HCT116 (cell line): ENCODE results near the gene MADD. TPM values are rescaled to one million over a fixed set of nuclear protein-coding genes. Genes with fewer than 3 reads are reported as not detected.
A peak's percentile ranks its signal among the peaks of the same experiment; 100 is the strongest.

Experiments used
- ATAC-seq: fragments of 200-7000 bp; cut with Tn5 transposase; 2 replicates; pipeline ENCODE4 v1.9.1; 2020; ENCODE audit warnings: mild to moderate bottlenecking, moderate library complexity
- BruUV-seq: library from RNA; stranded (reverse); fragments of 400-500 nt; replicated peaks from 2 replicates; lab custom pipeline; 2021; lab: Mats Ljungman, UMichigan
- CTCF ChIA-PET: fragments of 300-600 bp; sonication (Branson Sonifier 250); formaldehyde crosslinking; loops from one replicate; lab custom pipeline; 2021; ENCODE audit warnings: antibody characterized with exemption; lab: Charles Lee
- POLR2A ChIA-PET: fragments of 300-600, 350-600 bp; sonication (Branson Sonifier 250); formaldehyde crosslinking; loops from one replicate; lab custom pipeline; 2021; ENCODE audit warnings: antibody characterized with exemption; lab: Charles Lee
- RAD21 ChIA-PET, 2 experiments: fragments of 300-600 bp; sonication (Branson Sonifier 250); formaldehyde crosslinking; loops; one replicate each; lab custom pipeline; 2023; ENCODE audit warnings: low total read pairs in 2 of 2; ENCODE audit not compliant: uncharacterized antibody in 2 of 2, unreplicated experiment in 2 of 2, low non-redundant PET in 1 of 2; lab: Charles Lee
- DNase-seq: peaks from one replicate; pipeline ENCODE4 v3.0.0-alpha.2; 2010; ENCODE audit warnings: low read depth, low spot score
- H2AFZ ChIP-seq: fragments of 200-600 bp; shearing (Covaris generic), sonication (generic); 2 replicates; pipeline ENCODE4 v1.6.1; 2017; ENCODE audit warnings: low read depth, mixed run types, mixed read lengths, antibody characterized with exemption, low read length; ENCODE audit not compliant: poor library complexity, severe bottlenecking
- H3K27ac ChIP-seq: 2 replicates; pipeline ENCODE4 v1.5.1; 2012; ENCODE audit warnings: low read depth, low read length
- H3K27me3 ChIP-seq: fragments of 200-600 bp; sonication (generic); 2 replicates; pipeline ENCODE4 v1.6.1; 2016; ENCODE audit warnings: mixed run types, low read length, mixed read lengths; ENCODE audit not compliant: insufficient read depth
- H3K36me3 ChIP-seq, 2 experiments: fragments of 200-500 bp in 1 of 2; fragments of 200-600 bp in 1 of 2; sonication (Bioruptor generic) in 1 of 2; sonication (generic) in 1 of 2; 2 replicates each; pipeline versions ENCODE4 v1.5.1 to v1.6.1; 2014 to 2016; ENCODE audit warnings: low read length in 2 of 2, inconsistent platforms in 1 of 2, mixed read lengths in 1 of 2, mixed run types in 1 of 2; ENCODE audit not compliant: insufficient read depth in 2 of 2, control insufficient read depth in 1 of 2
- H3K4me1 ChIP-seq, 2 experiments: fragments of 200-600 bp in 1 of 2; sonication (generic) in 1 of 2; 2 replicates each; pipeline versions ENCODE4 v1.5.1 to v1.6.1; 2012 to 2017; ENCODE audit warnings: low read length in 2 of 2, inconsistent platforms in 1 of 2, mild to moderate bottlenecking in 1 of 2, mixed read lengths in 1 of 2, mixed run types in 1 of 2, moderate library complexity in 1 of 2; ENCODE audit not compliant: insufficient read depth in 2 of 2, control insufficient read depth in 1 of 2
- H3K4me2 ChIP-seq: fragments of 200-600 bp; sonication (generic); 2 replicates; pipeline ENCODE4 v1.6.1; 2017; ENCODE audit warnings: mixed run types, low read length, mixed read lengths
- H3K4me3 ChIP-seq, 2 experiments: fragments of 200-600 bp in 1 of 2; sonication (generic) in 1 of 2; replicated peaks in 1 of 2; 2 replicates each; pipeline ENCODE4 v1.5.1; 2011 to 2016; ENCODE audit warnings: low read length in 2 of 2, control low read depth in 1 of 2, low read depth in 1 of 2, mild to moderate bottlenecking in 1 of 2, mixed read lengths in 1 of 2, mixed run types in 1 of 2
- H3K79me2 ChIP-seq: fragments of 200-600 bp; sonication (generic); 2 replicates; pipeline ENCODE4 v1.6.1; 2017; ENCODE audit warnings: mild to moderate bottlenecking, mixed run types, low read length, moderate library complexity, mixed read lengths; ENCODE audit not compliant: insufficient read depth
- H3K9ac ChIP-seq: fragments of 200-600 bp; sonication (generic); 2 replicates; pipeline ENCODE4 v1.6.1; 2016; ENCODE audit warnings: low read length, mixed read lengths
- H3K9me2 ChIP-seq: fragments of 200-600 bp; sonication (generic), shearing (Covaris generic); 2 replicates; pipeline ENCODE4 v1.6.1; 2017; ENCODE audit warnings: mixed run types, mild to moderate bottlenecking, moderate library complexity; ENCODE audit not compliant: insufficient read depth
- H3K9me3 ChIP-seq, 2 experiments: fragments of 200-500 bp in 1 of 2; fragments of 200-600 bp in 1 of 2; sonication (Bioruptor generic) in 1 of 2; sonication (generic) in 1 of 2; 2 replicates each; pipeline ENCODE4 v1.6.1; 2014 to 2017; ENCODE audit warnings: low read length in 2 of 2, mixed read lengths in 2 of 2, inconsistent platforms in 1 of 2, low read depth in 1 of 2, mild to moderate bottlenecking in 1 of 2, mixed run types in 1 of 2, moderate library complexity in 1 of 2; ENCODE audit not compliant: control insufficient read depth in 1 of 2, insufficient read depth in 1 of 2
- H4K20me1 ChIP-seq: fragments of 200-600 bp; sonication (generic), shearing (Covaris generic); 2 replicates; pipeline ENCODE4 v1.6.1; 2017; ENCODE audit warnings: mixed run types, mild to moderate bottlenecking, moderate library complexity; ENCODE audit not compliant: insufficient read depth
- CBX3 ChIP-seq: IDR thresholded peaks from 2 replicates; pipeline ENCODE4 v1.6.1; 2012; ENCODE audit warnings: low read depth
- CTCF ChIP-seq, 3 experiments: fragments of 200-600 bp in 1 of 3; sonication (generic) in 1 of 3; IDR thresholded peaks in 2 of 3; conservative IDR thresholded peaks in 1 of 3; 2 replicates each; pipeline ENCODE4 v1.5.1; 2012 to 2017; ENCODE audit warnings: low read depth in 2 of 3, low read length in 2 of 3, antibody characterized with exemption in 1 of 3, borderline replicate concordance in 1 of 3, control low read depth in 1 of 3, mild to moderate bottlenecking in 1 of 3, mixed read lengths in 1 of 3, mixed run types in 1 of 3, moderate library complexity in 1 of 3; ENCODE audit not compliant: insufficient read depth in 1 of 3
- ELF1 ChIP-seq: IDR thresholded peaks from 2 replicates; pipeline ENCODE4 v1.6.1; 2012; ENCODE audit warnings: low read depth, borderline replicate concordance
- EZH2 ChIP-seq: fragments of 200-600 bp; sonication (generic); IDR thresholded peaks from 2 replicates; pipeline ENCODE4 v1.6.1; 2017; ENCODE audit warnings: antibody characterized with exemption, mixed run types
- EZH2phosphoT487 ChIP-seq: fragments of 200-600 bp; IDR thresholded peaks from 2 replicates; pipeline ENCODE4 v1.6.1; 2018; ENCODE audit warnings: antibody characterized with exemption, borderline replicate concordance
- FOSL1 ChIP-seq: IDR thresholded peaks from 2 replicates; pipeline ENCODE4 v1.6.1; 2012; ENCODE audit warnings: low read depth
- JUND ChIP-seq: IDR thresholded peaks from 2 replicates; pipeline ENCODE4 v1.6.1; 2012
- MAX ChIP-seq: IDR thresholded peaks from 2 replicates; pipeline ENCODE4 v1.6.1; 2012
- POLR2A ChIP-seq: IDR thresholded peaks from 2 replicates; pipeline ENCODE4 v1.7.0; 2011; ENCODE audit warnings: borderline replicate concordance; ENCODE audit not compliant: insufficient read depth, insufficient read length; ENCODE audit errors: extremely low read depth
- POLR2AphosphoS5 ChIP-seq: IDR thresholded peaks from 2 replicates; pipeline ENCODE4 v1.6.1; 2011; ENCODE audit warnings: mild to moderate bottlenecking, low read depth, low read length, moderate library complexity
- RAD21 ChIP-seq: IDR thresholded peaks from 2 replicates; pipeline ENCODE4 v1.6.1; 2012; ENCODE audit warnings: low read depth, mild to moderate bottlenecking
- REST ChIP-seq: IDR thresholded peaks from 2 replicates; pipeline ENCODE4 v1.6.1; 2012; ENCODE audit warnings: low read depth
- SIN3A ChIP-seq: IDR thresholded peaks from 2 replicates; pipeline ENCODE4 v1.6.1; 2012; ENCODE audit warnings: low read depth
- SP1 ChIP-seq: IDR thresholded peaks from 2 replicates; pipeline ENCODE4 v1.6.1; 2012; ENCODE audit warnings: low read depth
- SRF ChIP-seq: IDR thresholded peaks from 2 replicates; pipeline ENCODE4 v1.6.1; 2012; ENCODE audit warnings: low read depth
- TCF7L2 ChIP-seq: IDR thresholded peaks from 2 replicates; pipeline ENCODE4 v1.7.0; 2011; ENCODE audit warnings: borderline replicate concordance, inconsistent platforms; ENCODE audit not compliant: insufficient read depth, insufficient read length; ENCODE audit errors: extremely low read depth
- YY1 ChIP-seq: IDR thresholded peaks from 2 replicates; pipeline ENCODE4 v1.6.1; 2011; ENCODE audit warnings: low read length, low read depth, moderate library complexity, mild to moderate bottlenecking; ENCODE audit not compliant: insufficient replicate concordance; ENCODE audit errors: extremely low read depth
- ZFX ChIP-seq: fragments of 450-650 bp; IDR thresholded peaks from 2 replicates; pipeline ENCODE4 v1.6.1; 2017
- ZNF274 ChIP-seq: fragments of 200-500 bp; sonication (Bioruptor generic); IDR thresholded peaks from 2 replicates; pipeline ENCODE4 v1.6.1; 2014; ENCODE audit warnings: mild to moderate bottlenecking, low read depth, low read length, inconsistent platforms
- intact Hi-C: fragments of 100-400 bp; cut with micrococcal nuclease; formaldehyde crosslinking; loops from 2 replicates; pipeline ENCODE4 v1.10.0; 2022
- total RNA-seq: library from RNA; stranded (reverse); gene quantifications from one replicate; pipeline ENCODE4 v1.2.1, GENCODE V29; 2021; ENCODE audit not compliant: unreplicated experiment

Gene MADD
- total RNA-seq, 1 experiment from 2014 or later = 37.1 TPM

- no peaks in the 10 kb centered on the region for H3K9me3 ChIP-seq
- H2AFZ ChIP-seq = no peak overlapping the region
- H3K4me2 ChIP-seq = peak overlapping the region; percentile 90
- H3K9me2 ChIP-seq = no peaks in the 10 kb centered on the region
- TF ChIP-seq JUND (no peak), ZFX (no peak), CBX3 (no peak), SP1 (no peak), ELF1 (no peak), RAD21 (no peak), ZNF274 (no peak), POLR2AphosphoS5 (no peak), YY1 (no peak), MAX (no peak), TCF7L2 (no peak), FOSL1 (no peak), EZH2phosphoT487 (no peak), REST (no peak), EZH2 (no peak), SIN3A (no peak), SRF (no peak), POLR2A (no peak), CTCF (IDR thresholded peaks at IDR 0.05 in 2 of 3, conservative IDR thresholded peaks at IDR 0.05 in 1 of 3; ENCODE audit: borderline replicate concordance in 1 of 3, insufficient read depth in 1 of 3, low read depth in 2 of 3, low read length in 2 of 3) (no peak)
- ChIA-PET POLR2A (interaction anchor here (0.8 to 2.2 kb wide), 12 partner anchors 9 to 107 kb away, joined by 3 to 16 read pairs (median 4); partner anchors contain the start of gene DDB2), RAD21 (interaction anchor here (1.2 to 1.9 kb wide), 2 partner anchors 14 to 63 kb away, joined by 4 to 7 read pairs; no protein-coding TSS in a partner anchor), CTCF (interaction anchor here (0.8 to 2.2 kb wide), 6 partner anchors 9 to 206 kb away, joined by 3 to 9 read pairs (median 6); partner anchors contain the start of genes DDB2 and NR1H3)
- peaks cover 7 to 16% of the 10 kb centered on the region in 2 experiments; a peak in 2 of 4 replicates for H3K4me1 ChIP-seq
- ATAC-seq (peak; percentile 54), DNase-seq (no peak)
- BruUV-seq = TSS peak; percentile 79
- H3K9ac ChIP-seq = peak overlapping the region; percentile 89
- peak overlapping the region; percentile 71 to 96 for H3K4me3 ChIP-seq
- H3K79me2 ChIP-seq = peaks cover 33% of the 10 kb centered on the region
- H3K27ac ChIP-seq = peak overlapping the region; percentile 73
- intact Hi-C loops = loop anchor here (2.0 kb wide), 1 partner anchor 71 kb away; the partner anchor contains the start of gene ARFGAP2
- peaks cover 4 to 12% of the 10 kb centered on the region in 2 experiments; a peak in 2 of 4 replicates for H3K36me3 ChIP-seq
- no peaks in the 10 kb centered on the region for H3K27me3 ChIP-seq
- no peaks in the 10 kb centered on the region for H4K20me1 ChIP-seq
Measured at GRCh38 chr11:47248304-47248663, 21.6 kb upstream of the MADD start.
